ENCODE data around the gene THAP4.

The THAP4 gene, protein sequence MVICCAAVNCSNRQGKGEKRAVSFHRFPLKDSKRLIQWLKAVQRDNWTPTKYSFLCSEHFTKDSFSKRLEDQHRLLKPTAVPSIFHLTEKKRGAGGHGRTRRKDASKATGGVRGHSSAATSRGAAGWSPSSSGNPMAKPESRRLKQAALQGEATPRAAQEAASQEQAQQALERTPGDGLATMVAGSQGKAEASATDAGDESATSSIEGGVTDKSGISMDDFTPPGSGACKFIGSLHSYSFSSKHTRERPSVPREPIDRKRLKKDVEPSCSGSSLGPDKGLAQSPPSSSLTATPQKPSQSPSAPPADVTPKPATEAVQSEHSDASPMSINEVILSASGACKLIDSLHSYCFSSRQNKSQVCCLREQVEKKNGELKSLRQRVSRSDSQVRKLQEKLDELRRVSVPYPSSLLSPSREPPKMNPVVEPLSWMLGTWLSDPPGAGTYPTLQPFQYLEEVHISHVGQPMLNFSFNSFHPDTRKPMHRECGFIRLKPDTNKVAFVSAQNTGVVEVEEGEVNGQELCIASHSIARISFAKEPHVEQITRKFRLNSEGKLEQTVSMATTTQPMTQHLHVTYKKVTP

DNA sequence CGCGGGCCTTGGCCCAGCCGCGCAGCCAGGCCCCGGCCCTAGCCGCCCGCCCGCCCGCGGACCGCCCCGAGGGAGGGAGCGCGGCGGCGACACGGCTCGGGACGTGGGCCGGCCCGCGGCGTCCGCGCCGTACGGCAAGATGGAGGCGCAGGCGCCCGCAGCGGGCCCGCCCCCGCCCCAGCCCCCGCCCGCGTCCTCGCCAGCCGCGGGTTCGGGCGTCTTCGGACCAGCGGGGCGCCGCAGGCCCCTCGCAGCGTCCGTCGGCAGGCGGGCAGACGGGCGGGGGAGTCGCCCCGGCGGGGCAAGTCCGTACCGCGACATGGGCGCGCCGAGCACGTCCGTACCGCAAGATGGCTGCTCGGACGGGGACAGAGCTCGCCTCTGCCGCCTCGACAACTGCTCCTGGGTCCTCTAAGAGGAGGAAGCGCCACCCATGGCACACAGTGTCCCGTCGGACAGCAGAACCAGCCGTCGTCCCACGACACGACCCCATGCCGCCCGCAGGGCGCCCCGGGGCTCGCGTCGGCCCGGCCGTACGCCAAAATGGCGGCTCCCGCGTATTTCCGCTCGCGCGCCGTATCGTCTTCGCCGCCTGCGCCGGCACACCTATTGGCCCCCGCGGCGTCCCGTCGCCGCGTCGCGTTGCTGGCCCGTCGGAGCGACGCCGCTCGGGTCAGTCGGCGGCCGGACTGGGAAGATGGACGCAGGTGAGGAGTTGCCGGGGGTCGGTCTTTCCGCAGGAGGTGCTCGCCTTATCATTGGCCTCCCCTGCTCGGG is at the start of gene THAP4, which contains the start of gene ATG4B:
Gene THAP4 (minus strand): TSS at position 141 of the 777 bp plus-strand sequence. CDS start 141 bp downstream, outside the sequence.
Gene ATG4B (plus strand): TSS at position 676 of the 777 bp plus-strand sequence. CDS start 22 bp downstream, at position 698.
- DNase-seq (ENCODE audit: extremely low read depth, low read depth), result peak; percentile 43
- TF ChIP-seq, protein P1, sequence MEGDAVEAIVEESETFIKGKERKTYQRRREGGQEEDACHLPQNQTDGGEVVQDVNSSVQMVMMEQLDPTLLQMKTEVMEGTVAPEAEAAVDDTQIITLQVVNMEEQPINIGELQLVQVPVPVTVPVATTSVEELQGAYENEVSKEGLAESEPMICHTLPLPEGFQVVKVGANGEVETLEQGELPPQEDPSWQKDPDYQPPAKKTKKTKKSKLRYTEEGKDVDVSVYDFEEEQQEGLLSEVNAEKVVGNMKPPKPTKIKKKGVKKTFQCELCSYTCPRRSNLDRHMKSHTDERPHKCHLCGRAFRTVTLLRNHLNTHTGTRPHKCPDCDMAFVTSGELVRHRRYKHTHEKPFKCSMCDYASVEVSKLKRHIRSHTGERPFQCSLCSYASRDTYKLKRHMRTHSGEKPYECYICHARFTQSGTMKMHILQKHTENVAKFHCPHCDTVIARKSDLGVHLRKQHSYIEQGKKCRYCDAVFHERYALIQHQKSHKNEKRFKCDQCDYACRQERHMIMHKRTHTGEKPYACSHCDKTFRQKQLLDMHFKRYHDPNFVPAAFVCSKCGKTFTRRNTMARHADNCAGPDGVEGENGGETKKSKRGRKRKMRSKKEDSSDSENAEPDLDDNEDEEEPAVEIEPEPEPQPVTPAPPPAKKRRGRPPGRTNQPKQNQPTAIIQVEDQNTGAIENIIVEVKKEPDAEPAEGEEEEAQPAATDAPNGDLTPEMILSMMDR (IDR thresholded peaks at IDR 0.05; ENCODE audit: low read depth, low read length, missing control alignments), result no peak
- H3K4me3 ChIP-seq (replicated peaks; ENCODE audit: low read depth, low read length), result peak within 1 kb of the TSS; percentile 82

DNA sequence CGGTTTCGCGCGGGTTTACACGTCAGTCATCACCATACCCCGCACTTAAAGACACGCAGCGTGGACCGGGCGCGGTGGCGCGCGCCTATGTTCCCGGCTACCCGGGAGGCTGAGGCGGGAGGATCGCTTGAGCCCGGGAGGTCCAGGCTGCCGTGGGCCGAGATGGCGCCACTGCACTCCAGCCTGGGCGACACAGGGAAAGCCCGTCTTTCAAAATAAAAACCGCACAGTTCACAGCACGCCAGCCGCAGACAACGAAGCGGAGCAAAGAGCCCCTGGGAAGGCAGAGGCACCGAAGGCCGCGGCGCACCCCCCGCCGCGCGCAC is 49.3 kb upstream of the THAP4 start:
- TF ChIP-seq, protein P1 (IDR thresholded peaks at IDR 0.05; ENCODE audit: low read depth, low read length, missing control alignments), result no peak
- peak overlapping the region; percentile 97 for H3K4me3 ChIP-seq (replicated peaks; ENCODE audit: low read depth, low read length)
- no peak for DNase-seq (ENCODE audit: extremely low read depth, low read depth)

DNA sequence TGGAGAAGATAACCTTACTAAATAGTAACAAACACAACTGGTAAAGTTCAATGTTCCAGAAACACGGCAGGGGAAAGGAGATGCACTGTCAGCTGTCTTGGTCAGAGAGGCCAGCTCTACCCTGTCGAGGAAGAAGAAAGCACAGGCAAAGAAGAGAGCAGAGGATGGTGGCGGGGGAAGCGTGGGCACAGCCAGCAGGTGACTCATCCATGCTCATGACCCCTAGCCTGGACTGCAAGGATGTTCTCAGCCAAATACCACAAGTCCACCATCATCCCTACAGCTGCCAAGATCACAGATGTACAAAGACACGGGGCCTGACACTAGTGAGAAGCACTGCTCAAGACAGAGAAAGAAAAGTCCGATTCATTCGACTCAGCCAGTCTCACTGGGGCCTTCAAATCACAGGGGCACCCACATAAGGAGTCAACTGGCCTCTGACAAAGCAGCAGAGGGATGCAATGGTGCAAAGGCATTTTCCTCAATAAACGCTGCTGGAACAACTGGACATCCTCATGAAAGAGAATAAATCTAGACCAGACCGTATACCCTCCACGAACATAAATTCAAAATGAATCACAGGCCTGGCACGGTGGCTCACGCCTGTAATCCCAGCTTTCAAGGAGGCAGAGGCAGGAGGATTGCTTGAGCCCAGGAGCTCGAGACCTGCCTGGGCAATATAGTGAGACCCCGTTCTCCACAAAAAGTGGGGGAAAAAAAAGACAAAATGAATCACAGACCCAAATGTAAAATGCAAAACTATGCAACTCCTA is 44.1 kb upstream of the THAP4 start:
- H3K4me3 ChIP-seq (replicated peaks; ENCODE audit: low read depth, low read length), result no peak overlapping the region
- DNase-seq (ENCODE audit: extremely low read depth, low read depth), result peak; percentile 82
- TF ChIP-seq, protein P1 (IDR thresholded peaks at IDR 0.05; ENCODE audit: low read depth, low read length, missing control alignments), result no peak

DNA sequence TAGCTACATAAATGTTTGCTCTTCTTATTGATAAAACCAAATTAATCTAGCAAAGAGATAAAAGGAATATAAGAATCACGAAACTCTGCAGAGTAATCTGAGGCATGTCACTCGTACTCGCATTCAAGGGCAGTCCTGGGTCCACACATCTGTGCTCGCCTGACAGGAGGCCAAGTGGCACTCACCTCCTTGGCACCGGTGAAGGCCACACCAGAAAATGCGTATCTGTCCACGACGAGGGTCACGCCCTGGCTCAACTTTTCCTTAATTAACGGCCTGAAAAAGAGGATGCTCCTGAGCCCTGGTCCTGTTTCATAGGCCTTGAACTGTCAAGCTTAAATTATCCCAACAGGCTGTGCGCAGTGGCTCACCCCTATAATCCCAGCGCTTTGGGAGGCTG is 43.1 kb upstream of the THAP4 start:
- TF ChIP-seq, protein P1 (IDR thresholded peaks at IDR 0.05; ENCODE audit: low read depth, low read length, missing control alignments), result no peak

DNA sequence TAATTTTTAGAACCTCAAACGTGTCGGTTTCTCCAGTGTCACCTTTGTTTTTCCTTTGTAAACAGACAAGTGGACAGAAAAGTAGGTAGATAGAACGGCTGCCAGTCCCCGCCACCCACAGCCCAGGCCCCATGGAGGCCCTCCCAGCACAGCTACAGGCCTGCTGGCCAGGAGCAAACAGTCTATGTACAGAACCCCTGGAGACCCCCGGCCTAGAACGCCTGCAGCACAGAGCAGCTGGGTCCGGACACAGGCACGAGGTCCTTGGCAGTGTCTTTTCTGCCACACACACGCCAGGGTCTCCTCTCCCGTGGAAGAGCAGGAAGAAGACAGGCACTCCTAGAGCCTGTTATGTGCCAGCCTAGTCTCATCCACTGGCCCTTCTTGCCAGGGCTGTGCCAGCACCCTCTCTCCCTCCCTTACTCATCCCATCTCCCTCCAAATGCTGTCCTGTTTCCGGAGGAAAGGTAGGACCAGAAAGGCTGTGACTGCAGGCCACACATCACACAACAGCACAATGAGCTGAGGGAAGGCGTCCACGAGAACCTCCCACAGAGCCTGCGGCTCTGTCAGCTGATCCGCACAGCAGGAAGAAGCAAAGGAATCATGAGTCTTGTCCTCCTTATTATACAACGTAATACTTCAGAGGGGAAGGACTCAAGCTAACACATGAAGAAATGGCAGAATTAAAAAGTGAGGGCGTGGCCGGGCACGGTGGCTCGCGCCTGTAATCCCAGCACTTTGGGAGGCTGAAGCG is 42.0 kb upstream of the THAP4 start:
- H3K4me3 ChIP-seq (replicated peaks; ENCODE audit: low read depth, low read length), result no peak overlapping the region
- TF ChIP-seq, protein P1 (IDR thresholded peaks at IDR 0.05; ENCODE audit: low read depth, low read length, missing control alignments), result no peak
- DNase-seq (ENCODE audit: extremely low read depth, low read depth), result no peak

More for the DNA sequence above, 43.1 kb upstream of the THAP4 start:
- DNase-seq (ENCODE audit: extremely low read depth, low read depth), result no peak
- H3K4me3 ChIP-seq (replicated peaks; ENCODE audit: low read depth, low read length), result no peak overlapping the region

All from HFF-Myc (cell line).